T-cell (primary cell): Measurements from ENCODE around the gene RANBP2. TPM values are rescaled to one million over a fixed set of nuclear protein-coding genes. Genes with fewer than 3 reads are reported as not detected.

Experiments used
- ATAC-seq, 4 experiments: fragments of 200-7000 bp in 3 of 4; fragments of 150-1000 bp in 1 of 4; cut with Tn5 transposase; replicated peaks in 1 of 4; 1 replicate in 3 of 4; 2 replicates in 1 of 4; pipeline ENCODE4 v1.10.0; 2021; ENCODE audit warnings: moderate library complexity in 3 of 4, mild to moderate bottlenecking in 2 of 4, moderate number of reproducible peaks in 1 of 4
- CTCF ChIA-PET, 2 donors: fragments of 300-600 bp; sonication (Branson Sonifier 250); formaldehyde crosslinking; loops; one replicate each; lab custom pipeline; 2022; ENCODE audit warnings: antibody characterized with exemption in 2 of 2; lab: Charles Lee
- POLR2A ChIA-PET, 2 donors: fragments of 300-600 bp; sonication (Branson Sonifier 250); formaldehyde crosslinking; loops; one replicate each; lab custom pipeline; 2022; ENCODE audit warnings: antibody characterized with exemption in 2 of 2; lab: Charles Lee
- DNase-seq, 35 experiments: peaks; one replicate each; pipeline versions ENCODE4 v3.0.0 to v3.0.0-alpha.2; 2013 to 2023
- H3K27ac ChIP-seq: one replicate; pipeline ENCODE4 v1.5.1; 2013; ENCODE audit warnings: low read length
- H3K27me3 ChIP-seq, 2 experiments: replicated peaks in 1 of 2; 1 replicate in 1 of 2; 2 replicates in 1 of 2; pipeline versions ENCODE4 v1.6.1 to v1.7.0; 2013; ENCODE audit warnings: low read length in 1 of 2, mixed read lengths in 1 of 2; ENCODE audit not compliant: control insufficient read depth in 2 of 2, insufficient read depth in 2 of 2; ENCODE audit errors: extremely low read depth in 1 of 2
- H3K36me3 ChIP-seq, 2 donors: 1 replicate in 1 of 2; 2 replicates in 1 of 2; pipeline versions ENCODE4 v1.6.1 to v1.7.0; 2013; ENCODE audit warnings: low read length in 1 of 2; ENCODE audit not compliant: control insufficient read depth in 2 of 2, insufficient read depth in 1 of 2; ENCODE audit errors: extremely low read depth in 1 of 2
- H3K4me1 ChIP-seq, 2 experiments: 1 replicate in 1 of 2; 2 replicates in 1 of 2; pipeline versions ENCODE4 v1.6.1 to v1.7.0; 2013; ENCODE audit warnings: low read length in 2 of 2, mixed read lengths in 1 of 2; ENCODE audit not compliant: insufficient read depth in 2 of 2, control insufficient read depth in 1 of 2; ENCODE audit errors: extremely low read depth in 1 of 2
- H3K4me3 ChIP-seq, 2 donors: 1 replicate in 1 of 2; 2 replicates in 1 of 2; pipeline versions ENCODE4 v1.5.1 to v1.7.0; 2013; ENCODE audit warnings: mild to moderate bottlenecking in 2 of 2, low read length in 1 of 2, moderate library complexity in 1 of 2; ENCODE audit not compliant: control insufficient read depth in 1 of 2; ENCODE audit errors: extremely low read depth in 1 of 2
- H3K9me3 ChIP-seq: 2 replicates; pipeline ENCODE4 v1.7.0; 2013
- H3K27ac Mint-ChIP-seq, 2 donors: one replicate each; pipeline ENCODE4 v1.8.0; 2020 to 2021; ENCODE audit warnings: mild to moderate bottlenecking in 2 of 2, mixed read lengths in 2 of 2
- H3K27me3 Mint-ChIP-seq, 2 donors: one replicate each; pipeline ENCODE4 v1.8.0; 2021 to 2022; ENCODE audit warnings: mixed read lengths in 2 of 2
- H3K36me3 Mint-ChIP-seq: one replicate; pipeline ENCODE4 v1.8.0; 2021; ENCODE audit warnings: mixed read lengths
- H3K4me1 Mint-ChIP-seq, 3 donors: one replicate each; pipeline ENCODE4 v1.8.0; 2020 to 2022; ENCODE audit warnings: mixed read lengths in 3 of 3, mild to moderate bottlenecking in 1 of 3
- H3K4me3 Mint-ChIP-seq, 3 donors: one replicate each; pipeline ENCODE4 v1.8.0; 2020 to 2022; ENCODE audit warnings: mild to moderate bottlenecking in 3 of 3, mixed read lengths in 3 of 3, moderate library complexity in 3 of 3
- H3K9me3 Mint-ChIP-seq, 3 donors: one replicate each; pipeline ENCODE4 v1.8.0; 2020 to 2022; ENCODE audit warnings: mixed read lengths in 3 of 3
- WGBS: methylation state at CpG from one replicate; pipeline ENCODE4 v1.1.5; 2013; ENCODE audit warnings: missing lambda C conversion rate; ENCODE audit not compliant: insufficient coverage; 5-methylcytosine and 5-hydroxymethylcytosine counted together
- total RNA-seq, 35 experiments: library from RNA in 6 of 35; stranded (reverse) in 6 of 35; fragments of 120-200 nt in 1 of 35; gene quantifications; one replicate each; pipeline versions ENCODE4 v1.2.1 to v1.2.4 and lab custom pipeline; 2013 to 2026

RANBP2 gene
- total RNA-seq, 5 donors from 2014 or later (not counting 1 experiment from before 2014, with no cell fraction given): 65.8 to 131 (median 74.6) TPM

DNA sequence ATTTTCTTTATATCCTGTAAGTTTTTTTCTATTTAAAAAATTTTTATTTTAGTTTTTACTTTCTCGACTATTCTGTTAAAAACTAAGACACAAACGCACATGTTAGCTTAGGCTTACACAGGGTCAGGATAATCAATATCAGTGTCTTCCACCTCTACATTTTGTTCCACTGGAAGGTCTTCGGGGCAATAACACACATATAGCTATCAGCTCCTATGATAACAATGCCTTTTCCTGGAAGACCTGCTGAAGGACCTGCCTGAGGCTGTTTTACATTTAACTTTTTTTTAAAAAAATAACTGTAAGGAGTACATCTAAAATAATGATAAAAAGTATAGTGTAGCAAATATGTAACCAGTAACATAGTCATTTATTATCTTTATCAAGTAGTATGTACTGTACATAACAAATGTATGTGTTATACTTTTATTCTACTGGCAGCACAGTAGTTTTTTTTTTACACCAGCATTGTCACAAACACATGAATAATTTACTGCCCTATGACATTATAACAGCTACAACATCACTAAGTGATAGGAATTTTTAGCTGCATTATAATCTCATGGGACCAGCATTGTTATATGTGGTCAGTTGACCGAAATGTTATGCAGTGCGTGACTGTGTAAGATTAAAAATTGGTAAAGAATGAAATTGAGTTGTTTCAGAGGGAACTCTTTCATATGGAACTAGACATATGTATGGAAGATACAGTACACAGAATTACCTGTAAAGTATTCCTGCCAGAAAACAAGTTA is 105.2 kb downstream of the RANBP2 start:
- Mint-ChIP-seq H3K27me3 (no peaks in the 10 kb centered on the region), H3K9me3 (peaks cover 6 to 9% (median 9%) of the 10 kb centered on the region in 3 donors), H3K36me3 (peaks cover 16% of the 10 kb centered on the region), H3K4me1 (no peaks in the 10 kb centered on the region), H3K4me3 (no peak overlapping the region), H3K27ac (no peak overlapping the region)
- no peak overlapping the region for H3K4me3 ChIP-seq
- DNase-seq (no peak), ATAC-seq (no peak)
- H3K36me3 ChIP-seq: no peaks in the 10 kb centered on the region
- no peaks in the 10 kb centered on the region for H3K27me3 ChIP-seq
- H3K27ac ChIP-seq: no peak overlapping the region
- CTCF ChIA-PET: no interaction called here
- H3K4me1 ChIP-seq: no peaks in the 10 kb centered on the region
- POLR2A ChIA-PET: no interaction called here
- peaks cover 2% of the 10 kb centered on the region for H3K9me3 ChIP-seq
- WGBS: no CpG with 5 or more reads among the region's 5 CpGs

DNA sequence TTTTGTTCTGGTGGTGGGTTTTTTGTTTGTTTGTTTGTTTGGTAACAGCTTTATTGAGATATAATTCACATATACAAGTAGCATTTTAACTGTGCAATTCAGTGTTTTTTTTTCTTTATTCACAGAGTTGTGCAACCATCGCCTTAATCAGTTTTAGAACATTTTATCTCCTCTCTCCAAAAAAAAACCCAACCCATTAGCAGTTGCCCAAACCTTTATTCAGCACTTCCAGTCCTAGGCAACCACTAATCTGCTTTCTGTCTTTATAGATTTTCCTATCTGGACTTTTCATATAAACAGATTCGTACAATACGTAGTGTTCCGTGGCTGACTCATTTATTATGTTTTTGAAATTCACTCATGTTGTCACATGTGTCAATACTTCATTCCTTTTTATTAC is 106.0 kb downstream of the RANBP2 start:
- H3K36me3 Mint-ChIP-seq: peaks cover 8% of the 10 kb centered on the region
- POLR2A ChIA-PET: no interaction called here
- no peaks in the 10 kb centered on the region for H3K4me1 Mint-ChIP-seq
- Histone ChIP-seq H3K36me3 (no peaks in the 10 kb centered on the region), H3K27ac (no peak overlapping the region), H3K9me3 (peaks cover 1% of the 10 kb centered on the region), H3K27me3 (no peaks in the 10 kb centered on the region), H3K4me1 (no peaks in the 10 kb centered on the region), H3K4me3 (no peak overlapping the region)
- CTCF ChIA-PET: no interaction called here
- DNase-seq: no peak
- no peak overlapping the region for H3K27ac Mint-ChIP-seq
- no peak overlapping the region for H3K4me3 Mint-ChIP-seq
- WGBS: 100% methylated on average over 1 of the region's 4 CpGs
- no peaks in the 10 kb centered on the region for H3K27me3 Mint-ChIP-seq
- peaks cover 1 to 3% (median 2%) of the 10 kb centered on the region in 3 donors for H3K9me3 Mint-ChIP-seq
- no peak for ATAC-seq

DNA sequence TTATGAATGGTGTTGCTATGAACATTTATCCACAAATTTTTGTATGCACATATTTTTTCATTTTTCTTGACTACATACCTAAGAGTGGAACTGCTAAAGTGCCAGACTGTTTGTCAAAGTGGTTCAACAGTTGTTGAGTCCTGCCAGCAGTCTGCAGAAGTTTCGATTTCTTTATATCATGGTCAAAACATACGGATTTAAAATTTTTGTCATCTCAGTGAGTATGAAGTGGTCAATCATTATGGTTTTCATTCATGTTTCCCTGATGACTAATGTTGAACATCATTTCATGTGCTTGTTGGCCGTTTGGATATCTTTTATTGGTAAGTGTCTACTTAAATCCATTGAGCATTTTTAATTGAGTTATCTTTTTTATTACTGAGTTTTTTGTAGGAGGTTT is 106.5 kb downstream of the RANBP2 start:
- Histone ChIP-seq H3K36me3 (no peaks in the 10 kb centered on the region), H3K4me1 (no peaks in the 10 kb centered on the region), H3K27me3 (no peaks in the 10 kb centered on the region), H3K9me3 (no peaks in the 10 kb centered on the region), H3K4me3 (no peak overlapping the region), H3K27ac (no peak overlapping the region)
- Mint-ChIP-seq H3K36me3 (peaks cover 6% of the 10 kb centered on the region), H3K9me3 (no peaks in the 10 kb centered on the region), H3K27ac (no peak overlapping the region), H3K27me3 (no peaks in the 10 kb centered on the region), H3K4me1 (no peaks in the 10 kb centered on the region), H3K4me3 (no peak overlapping the region)
- 100% methylated on average over 2 of the region's 3 CpGs for WGBS
- POLR2A ChIA-PET: no interaction called here
- DNase-seq (no peak), ATAC-seq (no peak)
- CTCF ChIA-PET: no interaction called here

DNA sequence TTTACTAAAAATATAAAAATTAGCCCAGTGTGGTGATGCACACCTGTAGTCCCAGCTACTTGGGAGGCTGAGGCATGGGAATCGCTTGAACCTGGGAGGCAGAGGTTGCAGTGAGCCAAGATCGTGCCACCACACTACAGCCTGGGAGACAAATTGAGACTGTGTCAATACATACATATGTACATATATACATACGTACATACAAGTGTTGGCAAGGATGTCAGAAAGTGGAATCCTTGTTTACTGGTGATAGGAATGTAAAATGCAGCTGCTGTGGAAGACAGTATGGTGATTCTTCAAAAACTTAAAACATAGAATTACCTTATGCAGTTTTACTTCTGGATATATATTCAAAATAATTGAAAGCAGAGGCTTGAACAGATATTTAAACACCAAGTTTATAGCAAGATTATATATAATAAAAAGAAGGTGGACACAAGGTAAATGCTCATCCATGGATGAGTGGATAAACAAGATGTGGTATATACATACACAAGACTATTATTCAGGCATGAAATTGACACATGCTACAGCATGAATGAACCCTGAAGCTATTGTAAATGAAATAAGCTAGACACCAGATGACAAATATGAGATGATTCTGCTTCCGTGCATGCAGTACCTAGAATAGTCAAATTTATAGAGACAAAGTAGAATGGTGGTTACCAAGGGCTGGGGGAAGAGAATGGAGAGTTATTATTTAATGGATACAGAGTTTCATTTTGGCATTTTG is 110.5 kb downstream of the RANBP2 start:
- WGBS: 100% methylated on average over 1 of the region's 4 CpGs
- Histone ChIP-seq H3K4me3 (no peak overlapping the region), H3K36me3 (no peaks in the 10 kb centered on the region), H3K27me3 (no peaks in the 10 kb centered on the region), H3K4me1 (peaks cover 0 to 3% of the 10 kb centered on the region in 2 experiments), H3K27ac (no peak overlapping the region), H3K9me3 (no peaks in the 10 kb centered on the region)
- CTCF ChIA-PET: no interaction called here
- Mint-ChIP-seq H3K4me1 (peaks cover 10 to 11% (median 11%) of the 10 kb centered on the region in 3 donors), H3K27ac (no peak overlapping the region), H3K9me3 (peaks cover 0 to 4% (median 0%) of the 10 kb centered on the region in 3 donors), H3K27me3 (no peaks in the 10 kb centered on the region), H3K36me3 (peaks cover 4% of the 10 kb centered on the region), H3K4me3 (no peak overlapping the region)
- POLR2A ChIA-PET: no interaction called here
- no peak for DNase-seq
- no peak for ATAC-seq

GRCh38 chr2:108833219-108833618 is 113.9 kb downstream of the RANBP2 start:
- H3K27ac ChIP-seq: no peak overlapping the region

DNA sequence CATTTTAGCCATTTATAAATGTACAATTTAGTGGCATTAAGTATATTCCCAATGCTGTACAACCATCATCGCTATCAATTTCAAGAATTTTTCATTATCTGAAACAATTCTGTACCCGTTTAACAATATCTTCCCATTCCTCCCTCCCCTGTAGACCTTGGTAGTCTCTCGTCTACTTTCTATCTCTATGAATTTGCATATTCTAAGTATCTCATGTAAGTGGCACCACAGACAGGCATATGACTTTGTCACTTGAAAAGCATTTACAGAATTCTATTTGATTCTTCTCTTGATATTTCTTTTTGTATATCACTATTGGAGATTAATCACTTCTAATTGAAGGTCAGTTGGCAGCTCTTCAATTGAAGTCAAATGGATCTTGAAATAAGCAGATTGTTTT is 115.3 kb downstream of the RANBP2 start:
- peaks cover 33% of the 10 kb centered on the region for H3K36me3 Mint-ChIP-seq
- ChIA-PET POLR2A (interaction anchor here in 1 of 2 donors (0.6 kb wide), 1 partner anchor 16 kb away, joined by 4 read pairs; no protein-coding TSS in a partner anchor), CTCF (no interaction called here)
- DNase-seq (no peak), ATAC-seq (no peak)
- no peak overlapping the region for H3K4me3 ChIP-seq
- no peak overlapping the region for H3K27ac Mint-ChIP-seq
- no peaks in the 10 kb centered on the region for H3K9me3 ChIP-seq
- H3K27me3 ChIP-seq: no peaks in the 10 kb centered on the region
- peaks cover 10 to 11% (median 11%) of the 10 kb centered on the region in 3 donors for H3K4me1 Mint-ChIP-seq
- no peaks in the 10 kb centered on the region for H3K27me3 Mint-ChIP-seq
- peaks cover 0 to 3% of the 10 kb centered on the region in 2 experiments for H3K4me1 ChIP-seq
- H3K9me3 Mint-ChIP-seq: peaks cover 0 to 17% (median 2%) of the 10 kb centered on the region in 3 donors
- H3K27ac ChIP-seq: no peak overlapping the region
- WGBS: no CpG with 5 or more reads among the region's 3 CpGs
- no peaks in the 10 kb centered on the region for H3K36me3 ChIP-seq
- H3K4me3 Mint-ChIP-seq: peak overlapping the region in 1 of 3 donors; percentile 66

More at GRCh38 chr2:108833219-108833618, 113.9 kb downstream of the RANBP2 start:
- H3K27me3 ChIP-seq: no peaks in the 10 kb centered on the region
- H3K36me3 ChIP-seq: no peaks in the 10 kb centered on the region
- peaks cover 0 to 3% of the 10 kb centered on the region in 2 experiments for H3K4me1 ChIP-seq
- no peaks in the 10 kb centered on the region for H3K27me3 Mint-ChIP-seq
- peak overlapping the region; percentile 6 to 75 for H3K27ac Mint-ChIP-seq
- H3K4me3 ChIP-seq: no peak overlapping the region
- no peak for ATAC-seq
- POLR2A ChIA-PET: no interaction called here
- CTCF ChIA-PET: no interaction called here
- peaks cover 10 to 11% (median 11%) of the 10 kb centered on the region in 3 donors for H3K4me1 Mint-ChIP-seq
- H3K4me3 Mint-ChIP-seq: no peak overlapping the region
- DNase-seq: no peak
- peaks cover 27% of the 10 kb centered on the region for H3K36me3 Mint-ChIP-seq
- no peaks in the 10 kb centered on the region for H3K9me3 ChIP-seq
- H3K9me3 Mint-ChIP-seq: peaks cover 0 to 12% (median 2%) of the 10 kb centered on the region in 3 donors
